Femur (tissue), 1 donor: ENCODE results near the gene PNMT.

Experiments used
- DNase-seq: peaks from one replicate; pipeline ENCODE4 v3.0.0-alpha.2; 2017

Gene PNMT

DNA sequence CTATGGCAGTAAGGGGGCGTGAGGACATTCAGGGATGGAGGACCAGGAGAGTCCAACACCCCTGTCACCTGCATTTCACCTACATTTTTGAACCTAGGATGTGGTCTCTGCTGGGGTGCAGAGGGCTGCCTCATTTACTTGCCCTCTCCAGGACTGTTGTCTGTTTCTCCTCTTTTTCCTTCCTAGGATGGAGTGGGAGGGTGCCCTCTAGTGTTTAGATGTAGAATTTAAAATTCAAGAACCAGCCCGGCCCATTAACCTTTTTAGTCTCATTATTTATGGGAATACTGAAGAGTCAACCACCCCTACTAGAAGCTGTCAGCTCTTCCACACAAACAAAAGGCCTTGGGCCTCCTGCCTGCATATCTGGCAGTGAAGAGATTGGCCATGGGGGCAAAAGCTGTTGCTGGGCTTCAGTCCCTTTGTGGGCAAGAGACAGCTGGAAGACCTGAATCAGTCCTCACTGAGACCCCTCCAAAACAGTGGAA lies 33.8 kb upstream of the PNMT start:
- no peak for DNase-seq

DNA sequence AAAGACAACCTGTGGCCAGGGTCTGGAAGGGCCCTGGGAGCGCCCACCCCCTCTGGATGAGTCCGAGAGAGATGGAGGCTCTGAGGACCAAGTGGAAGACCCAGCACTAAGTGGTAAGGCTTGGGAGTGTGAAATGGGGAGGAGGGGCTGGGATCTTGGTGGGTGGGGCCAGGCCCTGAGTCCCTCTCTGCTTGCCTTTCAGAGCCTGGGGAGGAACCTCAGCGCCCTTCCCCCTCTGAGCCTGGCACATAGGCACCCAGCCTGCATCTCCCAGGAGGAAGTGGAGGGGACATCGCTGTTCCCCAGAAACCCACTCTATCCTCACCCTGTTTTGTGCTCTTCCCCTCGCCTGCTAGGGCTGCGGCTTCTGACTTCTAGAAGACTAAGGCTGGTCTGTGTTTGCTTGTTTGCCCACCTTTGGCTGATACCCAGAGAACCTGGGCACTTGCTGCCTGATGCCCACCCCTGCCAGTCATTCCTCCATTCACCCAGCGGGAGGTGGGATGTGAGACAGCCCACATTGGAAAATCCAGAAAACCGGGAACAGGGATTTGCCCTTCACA lies 32.6 kb upstream of the PNMT start:
- no peak for DNase-seq

DNA sequence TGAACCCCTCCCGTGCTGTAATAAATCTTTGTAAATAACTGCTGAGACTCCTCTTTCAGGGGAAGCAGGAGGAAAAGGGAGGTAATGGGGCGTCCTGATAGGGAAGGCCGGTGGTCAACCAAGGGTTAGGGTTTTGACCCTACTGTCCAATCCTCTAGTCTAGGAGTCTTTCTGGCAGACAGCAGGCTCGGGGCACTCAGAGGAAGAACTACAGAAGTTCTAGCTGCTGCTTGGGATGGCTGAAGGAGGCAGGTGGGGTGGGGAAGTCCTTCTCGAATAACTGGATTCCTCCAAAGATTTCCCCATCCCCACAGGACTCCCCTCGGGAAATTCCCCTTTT lies 31.7 kb upstream of the PNMT start:
- DNase-seq, result no peak

DNA sequence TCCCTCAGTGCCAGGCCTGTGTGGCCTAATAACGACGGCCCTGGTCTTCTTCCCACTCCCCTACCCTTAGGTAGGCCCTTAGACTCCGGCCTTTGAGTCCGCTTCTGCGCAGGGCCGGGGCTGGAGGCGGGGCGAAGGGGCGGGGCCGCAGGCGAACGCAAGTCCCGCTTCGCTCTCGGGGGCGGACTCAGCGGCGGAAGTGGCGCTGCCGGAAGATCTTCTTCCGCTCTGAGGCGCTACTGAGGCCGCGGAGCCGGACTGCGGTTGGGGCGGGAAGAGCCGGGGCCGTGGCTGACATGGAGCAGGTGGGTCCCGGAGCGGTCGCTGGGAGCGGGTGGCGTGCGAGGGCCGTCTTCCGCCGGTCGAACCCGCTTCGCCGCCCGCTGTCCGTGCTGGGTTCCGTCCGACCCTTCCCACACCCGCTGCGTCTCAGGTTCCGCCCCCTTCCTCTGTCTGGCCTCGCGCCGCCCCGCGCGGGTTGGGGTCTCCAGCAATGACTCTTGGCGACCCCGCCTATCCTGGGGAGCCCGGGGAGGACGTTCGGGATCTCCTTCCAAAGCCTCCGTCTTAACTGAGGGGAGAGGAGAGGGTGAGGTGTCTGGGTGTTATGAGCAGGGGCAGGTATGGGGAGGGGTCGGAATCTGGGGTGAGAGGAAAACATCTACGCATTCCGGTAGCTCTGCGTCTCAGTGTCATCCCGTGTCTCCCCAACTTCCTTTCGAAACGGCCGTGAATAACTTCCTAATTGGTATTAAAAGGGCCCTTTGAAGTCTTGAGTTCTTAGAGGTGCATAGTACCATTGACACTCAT lies 31.1 kb upstream of the PNMT start, which contains the start of gene STARD3:
STARD3 (plus strand) TSS at position 218 of the 810 bp plus-strand sequence. CDS start 16,388 bp downstream, outside the sequence.
- peak; percentile 95 for DNase-seq

DNA sequence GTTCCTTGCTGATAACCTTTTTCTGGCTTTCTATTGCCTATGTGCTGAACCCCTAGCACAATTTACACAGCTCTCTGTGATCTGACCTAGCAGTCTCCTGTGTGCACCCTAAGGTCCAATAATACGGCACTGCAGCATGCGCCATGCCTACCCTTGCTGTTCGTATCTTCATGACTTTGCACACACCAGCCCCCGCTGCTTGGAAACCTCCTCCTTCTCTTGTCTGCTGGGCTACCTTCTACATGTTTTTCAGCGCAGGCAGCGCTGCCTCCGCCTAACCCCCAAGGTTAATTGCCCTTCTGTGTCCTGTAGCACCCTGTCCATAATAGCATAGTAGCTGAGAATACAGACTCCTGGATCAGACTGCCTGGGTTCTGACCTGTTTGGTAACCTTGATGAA lies 29.9 kb upstream of the PNMT start:
- no peak for DNase-seq

DNA sequence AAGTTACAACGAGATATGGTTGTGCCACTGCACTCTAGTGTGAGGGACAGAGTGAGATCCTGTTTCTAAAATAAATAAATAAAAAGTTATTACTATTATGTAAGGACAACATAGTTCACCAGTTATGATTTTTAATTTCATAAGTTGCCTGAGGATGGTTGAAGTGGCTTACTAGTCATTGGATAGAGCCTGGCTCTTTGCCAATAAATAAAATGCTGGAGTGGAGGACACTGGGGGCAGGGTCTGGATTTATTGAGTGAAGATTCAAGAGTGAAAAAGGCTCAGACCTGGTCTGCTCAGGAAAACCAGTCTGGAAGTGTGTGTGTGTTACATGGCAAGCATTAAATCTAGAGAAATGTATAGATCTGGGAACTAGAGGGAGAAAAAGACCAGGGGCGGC lies 29.2 kb upstream of the PNMT start:
- no peak for DNase-seq

DNA sequence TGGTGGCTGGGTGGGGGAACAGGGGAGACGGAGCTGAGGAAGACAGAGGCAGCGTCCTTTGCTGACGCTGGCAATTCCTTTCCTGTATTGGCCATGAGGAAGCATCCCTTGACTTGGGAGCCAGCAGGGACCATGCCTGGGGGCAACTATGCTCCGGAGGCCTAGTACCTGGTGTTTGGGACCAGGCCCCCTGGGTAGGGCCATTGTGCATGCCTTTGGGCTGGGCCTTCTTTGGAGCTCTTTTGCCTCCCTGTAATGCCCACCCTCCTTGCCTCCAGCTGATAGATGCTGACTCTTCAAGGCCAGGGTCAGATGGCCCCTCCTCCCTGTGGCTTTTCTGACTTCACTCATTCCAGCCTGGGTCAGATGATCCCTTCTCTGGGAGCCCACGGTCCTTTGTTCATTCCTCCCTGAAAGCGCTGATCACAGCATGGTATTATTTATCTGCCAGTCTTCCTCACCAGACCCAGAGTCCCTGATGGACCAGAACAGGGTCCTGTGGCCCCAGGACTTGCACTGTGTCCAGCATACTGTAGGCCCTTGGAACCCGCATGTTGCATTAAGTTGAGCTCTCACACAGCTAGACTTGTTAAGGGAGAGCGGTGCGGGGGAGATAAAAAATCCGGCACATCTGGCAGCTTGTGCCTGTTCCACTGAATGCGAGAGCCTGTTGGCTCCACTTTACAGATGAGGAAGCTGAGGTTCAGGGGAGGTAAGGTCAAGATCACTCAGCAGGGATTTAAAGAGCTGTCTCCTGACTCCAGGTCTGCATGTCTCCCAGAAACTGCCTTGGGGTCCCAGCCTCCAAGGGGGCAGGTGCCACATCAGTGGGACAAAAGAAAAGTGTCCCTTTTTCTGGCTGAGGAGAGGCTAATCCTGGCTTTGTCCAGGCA lies 28.4 kb upstream of the PNMT start:
- no peak for DNase-seq

DNA sequence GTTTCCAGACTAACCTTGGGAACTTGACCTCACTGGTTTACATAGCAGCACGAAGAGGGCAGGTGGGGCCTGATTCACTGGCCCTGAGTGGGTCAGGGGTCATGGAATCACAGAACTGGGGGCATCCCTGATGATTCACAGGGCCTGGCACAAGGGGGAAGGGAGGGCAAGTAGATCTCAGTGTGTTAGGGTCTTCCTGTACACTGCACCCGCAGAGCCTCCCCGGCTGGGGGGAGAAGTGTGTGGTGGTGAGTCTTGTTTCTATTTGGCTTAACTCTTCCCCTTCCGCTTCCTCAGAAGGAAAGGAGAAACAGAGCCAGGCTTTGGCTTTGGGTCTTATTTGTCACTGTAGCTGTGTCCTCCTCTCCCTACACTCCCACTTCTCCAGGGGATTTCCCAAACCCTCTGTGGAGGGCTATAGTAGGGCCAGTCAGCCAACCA lies 27.6 kb upstream of the PNMT start:
- DNase-seq, result no peak

DNA sequence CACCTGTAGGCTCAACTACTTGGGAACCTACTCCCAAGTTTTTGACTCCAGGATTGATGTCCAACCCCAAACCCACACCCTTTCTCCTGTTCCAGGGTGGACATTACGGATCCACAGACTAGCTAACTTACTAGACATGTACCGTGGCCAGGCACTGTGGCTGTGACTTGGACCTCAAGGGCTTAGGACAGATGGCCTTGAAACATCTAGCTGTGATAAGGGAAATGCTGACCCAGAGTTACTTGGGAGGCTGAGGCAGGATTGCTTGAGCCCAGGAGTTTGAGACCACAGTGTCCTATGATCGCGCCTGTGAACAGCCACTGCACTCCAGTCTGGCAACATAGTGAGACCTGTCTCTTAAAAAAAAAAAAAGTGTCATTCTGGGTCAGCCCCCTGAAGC lies 27.2 kb upstream of the PNMT start:
- no peak for DNase-seq

DNA sequence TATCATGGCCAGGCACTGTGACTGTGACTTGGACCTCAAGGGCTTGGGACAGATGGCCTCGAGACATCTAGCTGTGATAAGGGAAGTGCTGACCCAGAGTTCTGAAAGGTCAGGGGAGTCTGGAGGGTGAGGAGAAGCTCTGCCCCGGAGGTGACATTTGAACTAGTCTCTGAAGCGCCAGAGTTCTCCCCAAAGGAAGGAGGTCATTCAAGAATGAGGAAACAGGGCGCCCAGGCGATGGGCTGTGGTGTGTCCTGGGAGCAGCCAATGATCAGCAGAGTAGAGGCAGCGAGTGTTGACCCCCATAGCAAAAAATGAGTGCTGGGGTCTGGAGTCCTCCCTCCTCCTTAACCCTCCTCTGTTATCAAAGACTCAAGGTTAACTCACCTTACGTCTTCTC lies 26.4 kb upstream of the PNMT start:
- no peak for DNase-seq

DNA sequence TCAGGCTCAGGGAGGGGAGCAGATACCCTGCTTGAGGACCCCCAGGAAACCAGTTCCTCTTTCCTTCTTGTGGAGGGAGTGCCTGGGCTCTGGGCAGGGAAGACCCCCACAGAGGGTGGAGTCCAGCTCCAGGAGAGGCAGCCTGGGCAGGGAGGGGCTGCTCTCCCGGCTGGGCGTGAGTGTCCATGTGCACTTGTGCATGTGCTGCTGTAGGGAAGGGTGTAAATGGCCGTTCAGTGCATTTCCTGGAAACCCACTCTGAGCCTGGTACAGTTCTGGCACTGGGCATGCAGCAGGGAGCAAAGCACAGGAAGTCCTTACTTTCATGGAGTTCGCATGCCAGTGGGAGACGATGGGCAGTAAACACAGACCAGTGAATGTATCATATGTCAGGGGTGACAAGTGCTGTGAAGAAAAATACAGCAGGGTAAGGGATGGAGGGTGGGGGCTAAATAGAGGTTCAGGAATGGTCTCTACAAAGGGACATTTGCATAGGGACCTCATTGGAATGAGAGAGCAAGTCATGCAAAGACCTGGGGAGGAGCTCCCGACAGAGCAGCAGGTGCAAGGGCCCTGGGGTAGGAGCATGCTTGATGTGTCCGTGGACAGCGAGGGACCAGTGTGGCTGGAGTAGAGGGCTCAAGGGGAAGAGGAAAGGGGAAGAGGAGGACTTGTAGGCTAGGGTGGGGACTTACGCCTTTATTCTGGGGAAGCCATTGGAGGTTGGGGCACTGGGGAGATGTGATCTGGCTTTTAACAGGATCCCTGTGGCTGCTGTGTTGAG lies 25.8 kb upstream of the PNMT start:
- no peak for DNase-seq

DNA sequence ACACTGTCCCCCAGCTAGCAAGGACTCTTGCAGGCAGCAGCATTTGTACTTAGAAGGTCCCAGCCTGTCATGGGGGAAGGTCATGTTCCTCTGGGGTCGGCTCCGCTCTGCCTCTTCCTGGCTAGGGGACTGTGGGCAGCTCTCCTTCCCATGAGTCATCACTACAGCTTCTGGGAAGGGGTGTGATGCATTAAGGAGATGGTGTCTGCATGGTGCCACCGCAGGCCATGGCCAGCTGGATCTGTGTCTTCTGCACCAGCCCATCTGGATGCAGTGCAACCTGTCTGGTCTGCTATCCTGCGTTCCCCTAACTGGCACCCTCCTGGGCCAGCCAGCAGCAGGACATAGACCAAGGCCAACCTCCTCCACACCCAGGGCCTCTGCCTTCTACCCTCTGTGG lies 25.0 kb upstream of the PNMT start:
- no peak for DNase-seq

DNA sequence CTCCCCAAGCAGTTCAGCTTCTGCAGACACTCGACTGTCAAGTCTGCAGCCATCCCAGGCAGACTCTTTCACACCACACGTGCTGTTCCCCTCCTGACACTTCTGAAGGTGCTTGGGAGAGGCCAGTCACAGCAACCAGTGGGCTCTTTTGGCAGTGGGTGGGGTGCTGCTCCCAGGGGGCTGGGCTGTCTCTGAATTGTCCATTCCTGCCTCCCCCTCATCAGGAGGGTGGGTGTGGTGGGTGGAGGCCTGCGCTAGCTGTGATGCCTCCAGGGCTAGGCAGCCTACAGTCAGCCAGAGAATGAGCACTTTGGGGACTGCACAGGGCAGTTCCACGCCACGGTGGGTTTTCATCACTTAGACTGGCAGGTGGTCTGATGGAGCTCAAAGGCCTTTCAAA lies 21.0 kb upstream of the PNMT start:
- DNase-seq, result no peak

DNA sequence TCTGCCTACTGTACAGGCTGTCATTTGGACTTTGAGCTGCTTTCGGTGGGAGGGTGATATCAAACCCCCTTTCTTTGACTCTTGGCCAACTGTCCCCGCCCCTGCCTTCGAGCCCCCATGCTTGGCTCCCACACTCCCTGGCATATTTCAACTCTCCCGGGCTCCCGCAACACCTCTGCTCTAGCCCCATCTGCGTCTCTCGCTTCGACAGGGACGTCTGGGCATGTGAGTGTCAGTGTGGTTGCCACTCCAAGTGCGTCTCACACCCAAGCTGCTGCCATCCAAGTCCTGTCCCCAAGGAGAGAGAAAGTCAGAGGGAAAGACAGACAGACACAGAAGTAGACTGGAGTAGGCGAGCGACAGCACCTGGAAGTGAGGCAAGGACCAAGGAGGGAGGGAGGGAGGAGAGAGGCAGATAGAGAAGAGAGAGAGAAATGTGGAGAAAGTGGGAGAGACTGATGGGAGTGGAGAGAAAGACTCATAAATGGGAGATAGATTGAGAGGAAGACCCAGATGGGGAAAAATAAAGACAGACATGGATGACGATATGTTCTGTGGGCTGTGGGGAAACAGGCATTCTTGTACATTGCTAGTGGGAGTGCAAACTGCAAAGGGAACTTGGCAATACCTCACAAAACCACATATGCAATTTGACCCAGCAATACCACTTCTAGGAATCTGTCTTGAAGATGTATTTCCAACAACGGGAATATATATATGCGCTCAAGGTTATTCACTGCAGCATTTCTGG lies 19.5 kb upstream of the PNMT start:
- no peak for DNase-seq

DNA sequence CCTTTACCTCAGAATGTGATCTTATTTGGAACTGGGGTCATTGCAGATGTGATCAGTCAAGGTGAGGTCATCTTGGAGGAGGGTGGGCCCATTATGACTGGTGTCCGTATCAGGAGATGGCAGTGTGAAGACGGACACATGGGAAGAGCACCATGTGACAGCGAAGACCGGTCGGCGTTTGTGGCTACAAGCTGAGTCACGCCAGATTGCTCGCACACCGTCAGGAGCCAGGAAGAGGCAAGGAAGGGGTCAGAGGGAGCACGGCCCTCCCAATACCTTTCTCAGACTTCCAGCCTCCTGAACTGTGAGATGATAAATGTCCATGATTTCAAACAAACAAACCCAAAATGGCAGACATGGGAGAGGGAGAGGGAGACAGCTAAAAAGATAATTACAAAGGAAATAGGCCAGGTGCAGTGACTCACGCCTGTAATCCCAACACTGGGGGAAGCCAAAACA lies 18.1 kb upstream of the PNMT start:
- no peak for DNase-seq

DNA sequence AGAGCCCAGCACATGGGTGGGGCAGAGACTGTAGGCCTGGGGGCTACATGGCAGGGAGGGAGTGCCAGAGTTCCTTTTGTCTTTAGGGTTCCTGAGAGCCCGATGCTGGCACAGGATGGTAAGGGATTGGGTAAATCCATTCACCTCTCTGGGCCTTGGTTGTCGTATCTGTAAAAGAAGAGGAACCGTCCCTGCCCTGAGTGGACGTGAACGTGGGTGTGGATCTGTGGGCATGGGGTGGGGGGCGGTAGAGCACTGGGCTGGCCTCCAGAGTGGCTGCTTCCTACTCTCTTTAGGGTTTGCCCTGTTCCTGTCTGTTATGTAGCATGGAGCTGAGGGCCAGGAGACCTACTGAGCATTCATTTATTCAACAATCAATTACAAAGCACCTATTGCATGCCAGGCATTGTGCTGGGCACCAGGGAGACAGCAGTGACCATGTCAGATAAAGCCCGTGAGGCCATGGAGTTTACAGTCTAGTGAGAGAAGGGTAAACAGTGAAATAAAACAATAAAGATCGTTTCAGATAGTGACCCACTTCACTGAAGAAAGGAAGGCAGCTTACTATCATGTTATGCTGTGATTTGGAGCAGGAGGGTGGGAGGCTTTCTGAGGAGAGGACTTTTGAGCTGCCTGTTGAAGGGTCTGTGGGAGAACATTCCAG lies 16.2 kb upstream of the PNMT start:
- no peak for DNase-seq

DNA sequence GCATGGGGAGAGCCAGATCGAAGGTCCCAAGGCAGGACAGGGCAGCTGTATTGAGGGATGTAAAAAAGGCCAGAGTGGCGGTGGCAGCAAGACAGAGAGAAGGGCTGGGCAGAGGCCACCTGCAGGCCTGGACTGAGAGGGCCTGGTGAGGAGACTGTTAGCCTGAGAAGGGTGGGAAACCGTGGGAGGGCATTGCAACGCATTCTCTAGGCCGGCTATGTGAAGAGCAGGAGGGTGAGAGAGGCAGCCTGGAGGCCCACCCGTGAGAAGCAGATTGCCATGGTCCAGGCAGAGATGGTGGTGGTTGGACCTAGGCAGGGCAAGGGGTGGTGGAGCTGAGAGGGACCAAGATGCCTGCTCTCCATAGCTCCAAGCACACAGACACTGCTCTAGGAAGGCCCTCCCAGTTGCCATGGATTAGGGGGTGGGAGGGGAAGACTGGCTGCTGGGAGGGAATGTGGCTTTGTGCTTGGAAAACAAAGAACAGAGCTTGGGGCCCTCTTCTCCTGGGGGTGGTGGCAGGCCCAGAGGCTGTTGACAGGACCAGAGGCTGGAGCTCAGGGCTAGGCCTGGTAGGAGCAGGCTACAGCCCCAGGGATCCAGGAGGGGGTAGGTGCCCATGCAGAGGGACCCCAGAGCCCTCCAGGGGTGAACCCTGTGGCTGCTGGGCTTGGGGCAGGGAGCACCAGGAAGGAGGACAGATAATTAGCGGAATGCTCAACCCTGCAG lies 15.5 kb upstream of the PNMT start:
- no peak for DNase-seq

DNA sequence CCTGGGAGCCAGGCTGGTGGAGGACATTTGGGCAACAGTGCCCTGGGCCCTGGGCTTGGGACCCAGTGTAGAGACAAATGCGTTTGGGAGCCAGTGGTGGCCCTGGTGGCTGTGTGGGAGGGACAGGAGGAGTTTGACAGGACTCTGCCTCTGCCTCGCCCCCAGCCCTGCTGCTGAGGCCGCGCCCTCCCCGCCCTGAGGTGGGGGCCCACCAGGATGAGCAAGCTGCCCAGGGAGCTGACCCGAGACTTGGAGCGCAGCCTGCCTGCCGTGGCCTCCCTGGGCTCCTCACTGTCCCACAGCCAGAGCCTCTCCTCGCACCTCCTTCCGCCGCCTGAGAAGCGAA lies 15.0 kb upstream of the PNMT start:
- DNase-seq, result no peak

DNA sequence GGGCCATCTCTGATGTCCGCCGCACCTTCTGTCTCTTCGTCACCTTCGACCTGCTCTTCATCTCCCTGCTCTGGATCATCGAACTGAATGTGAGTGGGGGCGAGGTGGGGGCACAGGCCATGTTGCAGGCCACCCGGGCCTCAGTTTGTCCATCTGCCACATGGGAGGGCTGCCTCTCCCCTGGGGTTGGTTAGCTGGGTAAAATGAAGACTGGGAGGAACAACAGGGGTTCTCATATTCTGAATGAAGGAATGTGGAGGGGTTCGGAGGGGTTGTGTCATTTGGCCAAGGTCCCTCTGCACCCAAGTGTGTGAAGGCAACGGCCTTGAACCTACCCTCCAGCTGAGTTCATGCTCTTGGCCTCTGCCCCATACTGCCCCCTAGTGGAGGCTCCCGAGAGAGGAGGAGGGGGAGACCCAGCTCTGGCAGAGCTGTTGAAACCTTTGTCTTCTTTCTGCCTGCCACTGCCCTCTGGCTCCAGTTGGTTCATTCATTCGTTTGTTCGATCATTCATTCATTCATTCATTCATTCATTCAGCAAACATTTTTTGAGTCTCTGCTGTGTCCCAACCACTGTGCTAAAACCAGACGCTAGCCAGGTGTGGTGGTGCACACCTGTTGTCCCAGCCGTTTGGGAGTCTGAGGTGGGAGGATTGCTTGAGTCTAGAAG lies 14.5 kb upstream of the PNMT start:
- peak; percentile 55 for DNase-seq

DNA sequence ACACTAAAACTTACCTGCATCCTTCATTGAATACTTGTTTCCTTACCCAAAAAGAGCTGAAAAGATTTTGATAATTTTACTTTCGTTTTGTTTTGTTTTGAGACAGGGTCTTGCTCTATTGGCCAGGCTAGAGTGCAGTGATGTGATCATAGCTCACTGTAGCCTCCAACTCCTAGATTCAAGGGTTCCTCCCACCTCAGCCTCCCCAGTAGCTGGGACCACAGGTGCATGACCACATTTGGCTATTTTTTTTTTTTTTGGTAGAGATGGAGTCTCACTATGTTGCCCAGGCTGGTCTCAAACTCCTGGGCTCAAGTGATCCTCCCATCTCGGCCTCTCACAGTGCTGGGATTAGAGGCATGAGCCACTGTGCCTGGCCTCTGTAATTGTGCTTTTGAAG lies 13.1 kb upstream of the PNMT start:
- no peak for DNase-seq
